ENCODE data around the gene AASS.

The AASS gene

GRCh38 chr7:122118757-122119156, 25.3 kb downstream of the AASS start:
- DNase-seq (ENCODE audit: low spot score): no peak

- no peak for DNase-seq (ENCODE audit: low spot score)
Measured at GRCh38 chr7:122103064-122103463, 41.0 kb downstream of the AASS start.

GRCh38 chr7:122100021-122100420, 44.0 kb downstream of the AASS start:
- no peak for DNase-seq (ENCODE audit: low spot score)

- DNase-seq (ENCODE audit: low spot score): no peak
Measured at GRCh38 chr7:122095642-122096041, 48.4 kb downstream of the AASS start.

- DNase-seq (ENCODE audit: low spot score): no peak
Measured at GRCh38 chr7:122094549-122094948, 49.5 kb downstream of the AASS start.

GRCh38 chr7:122092964-122093797, 50.9 kb downstream of the AASS start:
- peak; percentile 38 for DNase-seq (ENCODE audit: low spot score)

GRCh38 chr7:122082670-122083069, 61.4 kb downstream of the AASS start:
- no peak for DNase-seq (ENCODE audit: low spot score)

GRCh38 chr7:122082160-122082559, 61.9 kb downstream of the AASS start:
- no peak for DNase-seq (ENCODE audit: low spot score)

- DNase-seq (ENCODE audit: low spot score): no peak
Measured at GRCh38 chr7:122073635-122074034, 70.4 kb downstream of the AASS start.

GRCh38 chr7:122072924-122073599, 71.0 kb downstream of the AASS start:
- no peak for DNase-seq (ENCODE audit: low spot score)

- DNase-seq (ENCODE audit: low spot score): no peak
Measured at GRCh38 chr7:122072272-122072671, 71.8 kb downstream of the AASS start.

GRCh38 chr7:122070834-122071233, 73.2 kb downstream of the AASS start:
- DNase-seq (ENCODE audit: low spot score): no peak

GRCh38 chr7:122070062-122070461, 74.0 kb downstream of the AASS start:
- no peak for DNase-seq (ENCODE audit: low spot score)

- DNase-seq (ENCODE audit: low spot score): no peak
Measured at GRCh38 chr7:122068999-122069398, 75.0 kb downstream of the AASS start.

- no peak for DNase-seq (ENCODE audit: low spot score)
Measured at GRCh38 chr7:122068046-122068445, 76.0 kb downstream of the AASS start.

GRCh38 chr7:122067077-122067476, 77.0 kb downstream of the AASS start:
- no peak for DNase-seq (ENCODE audit: low spot score)

GRCh38 chr7:122064971-122065370, 79.1 kb downstream of the AASS start:
- no peak for DNase-seq (ENCODE audit: low spot score)

- no peak for DNase-seq (ENCODE audit: low spot score)
Measured at GRCh38 chr7:122063146-122063545, 80.9 kb downstream of the AASS start.

GRCh38 chr7:122059542-122059941, 84.5 kb downstream of the AASS start:
- DNase-seq (ENCODE audit: low spot score): no peak

GRCh38 chr7:122056977-122057376, 87.1 kb downstream of the AASS start:
- DNase-seq (ENCODE audit: low spot score): no peak

- no peak for DNase-seq (ENCODE audit: low spot score)
Measured at GRCh38 chr7:122055073-122055472, 89.0 kb downstream of the AASS start.

- no peak for DNase-seq (ENCODE audit: low spot score)
Measured at GRCh38 chr7:122054393-122054792, 89.7 kb downstream of the AASS start.

GRCh38 chr7:122046402-122046801, 97.6 kb downstream of the AASS start:
- DNase-seq (ENCODE audit: low spot score): no peak

- no peak for DNase-seq (ENCODE audit: low spot score)
Measured at GRCh38 chr7:122040147-122040546, 103.9 kb downstream of the AASS start.
